ENCODE data around the gene CCNY. TPM values are rescaled to one million over a fixed set of nuclear protein-coding genes. Genes with fewer than 3 reads are reported as not detected.

CCNY gene
- total RNA-seq, 2 experiments from 2014 or later, result 64.9 to 66.9 TPM

GRCh38 chr10:35347899-35348608, 11.7 kb downstream of the CCNY start:
- intact Hi-C loops (cut with DNase I, micrococcal nuclease), result no loop called here

GRCh38 chr10:35348609-35349388, 12.5 kb downstream of the CCNY start:
- ATAC-seq (ENCODE audit: poor library complexity) (no peak), DNase-seq (no peak)
- no peaks in the 10 kb centered on the region for H3K36me3 ChIP-seq (ENCODE audit: insufficient read depth, low read length)
- Mint-ChIP-seq H3K36me3 (ENCODE audit: low read depth) (no peaks in the 10 kb centered on the region), H3K4me3 (no peak overlapping the region), H3K27ac (no peak overlapping the region), H3K27me3 (no peaks in the 10 kb centered on the region), H3K9me3 (no peaks in the 10 kb centered on the region), H3K4me1 (ENCODE audit: low read depth) (peaks cover 88% of the 10 kb centered on the region)
- H3K27me3 ChIP-seq (ENCODE audit: control insufficient read depth in 1 of 2, insufficient read depth in 2 of 2, low read length in 2 of 2), result no peaks in the 10 kb centered on the region
- TF ChIP-seq CTCF (IDR thresholded peaks at IDR 0.05), result no peak
- H3K4me1 ChIP-seq (ENCODE audit: insufficient read depth, low read length), result peaks cover 52% of the 10 kb centered on the region
- no peaks in the 10 kb centered on the region for H3K9me3 ChIP-seq (ENCODE audit: control insufficient read depth in 1 of 2, insufficient read depth in 1 of 2, low read length in 2 of 2)
- H3K27ac ChIP-seq (ENCODE audit: low read depth in 1 of 2, low read length in 2 of 2), result no peak overlapping the region
- ChIA-PET POLR2A (no interaction called here), CTCF (interaction anchor here (0.6 kb wide), 1 partner anchor 108 kb away, joined by 3 read pairs; no protein-coding TSS in a partner anchor)
- intact Hi-C loops (cut with DNase I, micrococcal nuclease), result no loop called here
- no peak overlapping the region for H3K4me3 ChIP-seq (ENCODE audit: low read length)

More at GRCh38 chr10:35347899-35348608, 11.7 kb downstream of the CCNY start:
- Mint-ChIP-seq H3K27ac (no peak overlapping the region), H3K4me1 (ENCODE audit: low read depth) (peaks cover 84% of the 10 kb centered on the region), H3K4me3 (no peak overlapping the region), H3K9me3 (no peaks in the 10 kb centered on the region), H3K36me3 (ENCODE audit: low read depth) (no peaks in the 10 kb centered on the region), H3K27me3 (no peaks in the 10 kb centered on the region)
- ATAC-seq (ENCODE audit: poor library complexity) (no peak), DNase-seq (no peak)
- no peaks in the 10 kb centered on the region for H3K36me3 ChIP-seq (ENCODE audit: insufficient read depth, low read length)
- ChIA-PET CTCF (interaction anchor here (0.6 kb wide), 1 partner anchor 108 kb away, joined by 3 read pairs; no protein-coding TSS in a partner anchor), POLR2A (no interaction called here)
- H3K9me3 ChIP-seq (ENCODE audit: control insufficient read depth in 1 of 2, insufficient read depth in 1 of 2, low read length in 2 of 2), result no peaks in the 10 kb centered on the region
- no peak for TF ChIP-seq CTCF (IDR thresholded peaks at IDR 0.05)
- H3K27ac ChIP-seq (ENCODE audit: low read depth in 1 of 2, low read length in 2 of 2), result no peak overlapping the region
- no peaks in the 10 kb centered on the region for H3K27me3 ChIP-seq (ENCODE audit: control insufficient read depth in 1 of 2, insufficient read depth in 2 of 2, low read length in 2 of 2)
- peaks cover 47% of the 10 kb centered on the region for H3K4me1 ChIP-seq (ENCODE audit: insufficient read depth, low read length)
- no peak overlapping the region for H3K4me3 ChIP-seq (ENCODE audit: low read length)

- H3K27ac Mint-ChIP-seq, result no peak overlapping the region
- H3K27me3 ChIP-seq (ENCODE audit: control insufficient read depth in 1 of 2, insufficient read depth in 2 of 2, low read length in 2 of 2), result no peaks in the 10 kb centered on the region
- no peak for TF ChIP-seq CTCF (IDR thresholded peaks at IDR 0.05)
- H3K4me1 Mint-ChIP-seq (ENCODE audit: low read depth), result peaks cover 89% of the 10 kb centered on the region
- no peak overlapping the region for H3K4me3 Mint-ChIP-seq
- DNase-seq (no peak), ATAC-seq (ENCODE audit: poor library complexity) (no peak)
- H3K36me3 ChIP-seq (ENCODE audit: insufficient read depth, low read length), result no peaks in the 10 kb centered on the region
- no peaks in the 10 kb centered on the region for H3K9me3 Mint-ChIP-seq
- no peaks in the 10 kb centered on the region for H3K27me3 Mint-ChIP-seq
- CTCF ChIA-PET, result interaction anchor here (0.5 kb wide), 1 partner anchor 135 kb away, joined by 3 read pairs; no protein-coding TSS in a partner anchor
- H3K36me3 Mint-ChIP-seq (ENCODE audit: low read depth), result no peaks in the 10 kb centered on the region
- H3K4me3 ChIP-seq (ENCODE audit: low read length), result no peak overlapping the region
- H3K4me1 ChIP-seq (ENCODE audit: insufficient read depth, low read length), result peaks cover 53% of the 10 kb centered on the region
- no peak overlapping the region for H3K27ac ChIP-seq (ENCODE audit: low read depth in 1 of 2, low read length in 2 of 2)
- no peaks in the 10 kb centered on the region for H3K9me3 ChIP-seq (ENCODE audit: control insufficient read depth in 1 of 2, insufficient read depth in 1 of 2, low read length in 2 of 2)
- POLR2A ChIA-PET, result no interaction called here
- intact Hi-C loops (cut with DNase I, micrococcal nuclease), result no loop called here
These were observed 13.1 kb downstream of the CCNY start for GRCh38 chr10:35349389-35349915.
